Kidney (tissue), 14 donors: Measurements from ENCODE around the gene SLC29A4. TPM values are rescaled to one million over a fixed set of nuclear protein-coding genes. Genes with fewer than 3 reads are reported as not detected.

Experiments
- DNase-seq, 5 donors: peaks; one replicate each; pipeline ENCODE4 v3.0.0-alpha.2; 2013 to 2020
- FAIRE-seq: peaks from 2 replicates; lab custom pipeline; 2012; peaks lifted over from hg19 to GRCh38; lab: Jason Lieb, UNC
- H3K27ac ChIP-seq, 2 donors: one replicate each; pipeline ENCODE4 v1.7.0; 2013; ENCODE audit warnings: low read depth in 2 of 2, low read length in 2 of 2, inconsistent platforms in 1 of 2
- H3K27me3 ChIP-seq: one replicate; pipeline ENCODE4 v1.7.1; 2013; ENCODE audit warnings: low read length, inconsistent platforms; ENCODE audit not compliant: control insufficient read depth, insufficient read depth
- H3K36me3 ChIP-seq, 3 donors: one replicate each; pipeline versions ENCODE4 v1.7.0 to v1.7.1; 2013; ENCODE audit warnings: low read length in 3 of 3, control low read depth in 1 of 3, inconsistent platforms in 1 of 3; ENCODE audit not compliant: insufficient read depth in 3 of 3, control insufficient read depth in 2 of 3
- H3K4me1 ChIP-seq, 3 donors: one replicate each; pipeline versions ENCODE4 v1.7.0 to v1.7.1; 2013; ENCODE audit warnings: low read length in 3 of 3, inconsistent platforms in 1 of 3, low read depth in 1 of 3; ENCODE audit not compliant: control insufficient read depth in 2 of 3, insufficient read depth in 2 of 3
- H3K4me3 ChIP-seq, 3 donors: one replicate each; pipeline versions ENCODE4 v1.7.0 to v1.8.1; 2013; ENCODE audit warnings: low read length in 3 of 3, control low read depth in 1 of 3, inconsistent platforms in 1 of 3
- H3K9ac ChIP-seq, 3 donors: one replicate each; pipeline versions ENCODE4 v1.7.0 to v1.7.1; 2013; ENCODE audit warnings: low read length in 3 of 3, control low read depth in 1 of 3, inconsistent platforms in 1 of 3
- H3K9me3 ChIP-seq, 3 donors: one replicate each; pipeline versions ENCODE4 v1.7.0 to v1.7.1; 2013; ENCODE audit warnings: low read length in 3 of 3, control low read depth in 1 of 3, inconsistent platforms in 1 of 3; ENCODE audit not compliant: control insufficient read depth in 2 of 3, insufficient read depth in 1 of 3
- intact Hi-C: fragments of 100-400 bp; cut with DNase I; formaldehyde crosslinking; loops from one replicate; pipeline ENCODE4 v1.11.1; 2022
- polyA plus RNA-seq: library from polyadenylated mRNA; stranded (reverse); fragments of 350-450 nt; fragmentation: Illumina TruSeq; extraction: RNeasy Lipid Tissue Mini Kit (QIAGEN cat#74804); gene quantifications from one replicate; pipeline ENCODE4 v1.2.3, GENCODE V29; 2014; ENCODE audit warnings: low read depth, low replicate concordance; ENCODE audit not compliant: insufficient read depth
- total RNA-seq: library from RNA; stranded (reverse); fragmentation: NEBNext Ultra II Directional; extraction: Animal tissue kit (Norgen Biotek cat#: 25700); gene quantifications from one replicate; pipeline ENCODE4 v1.2.1, GENCODE V29; 2021
- TF ChIP-seq, protein P1 (sequence below): IDR thresholded peaks from 3 replicates; pipeline ENCODE4 v1.5.1; 2012; ENCODE audit warnings: mild to moderate bottlenecking, moderate library complexity, borderline replicate concordance; ENCODE audit not compliant: insufficient read depth; ENCODE audit errors: extremely low read depth
- donor health status: control.
- donor health status: control.
- donor health status: control.
- donor health status: control.
- donor health status: control.
- donor health status: DM: yes; HTN: yes; CAD: no.
- donor health status: Normal renal cell carcinoma (clear cell type).

Gene SLC29A4
- total and polyA plus RNA-seq, 2 donors from 2014 or later: 3.4 to 6.8 TPM

DNA sequence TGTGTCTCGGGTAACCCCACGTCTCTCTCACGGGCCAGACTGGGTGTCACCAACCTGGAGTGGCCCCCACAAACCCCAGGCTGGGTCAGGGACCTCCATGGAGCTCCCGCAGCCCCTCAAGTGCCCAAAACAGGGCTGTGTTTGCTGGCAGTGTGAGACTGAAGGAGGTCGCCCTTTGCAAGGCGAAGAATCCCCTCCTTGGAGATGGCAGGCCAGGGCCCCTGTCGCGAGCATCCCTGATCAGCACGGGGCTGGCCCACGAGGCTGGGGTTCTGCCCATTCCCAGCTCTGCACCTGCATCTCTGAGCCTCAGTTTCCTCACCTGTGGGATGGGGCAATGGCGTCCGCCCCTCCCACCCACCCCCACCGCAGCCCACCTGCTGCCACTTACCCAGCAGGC, 62.4 kb downstream of the SLC29A4 start:
- Histone ChIP-seq H3K27me3 (no peaks in the 10 kb centered on the region), H3K36me3 (peaks cover 6 to 40% (median 23%) of the 10 kb centered on the region in 3 donors), H3K4me3 (no peak overlapping the region), H3K9me3 (peaks cover 0 to 8% (median 0%) of the 10 kb centered on the region in 3 donors), H3K27ac (no peak overlapping the region), H3K9ac (no peak overlapping the region), H3K4me1 (no peaks in the 10 kb centered on the region)
- intact Hi-C loops: no loop called here
- FAIRE-seq (no peak), DNase-seq (peak in 1 of 5 donors; percentile 56)
- TF ChIP-seq, protein P1, sequence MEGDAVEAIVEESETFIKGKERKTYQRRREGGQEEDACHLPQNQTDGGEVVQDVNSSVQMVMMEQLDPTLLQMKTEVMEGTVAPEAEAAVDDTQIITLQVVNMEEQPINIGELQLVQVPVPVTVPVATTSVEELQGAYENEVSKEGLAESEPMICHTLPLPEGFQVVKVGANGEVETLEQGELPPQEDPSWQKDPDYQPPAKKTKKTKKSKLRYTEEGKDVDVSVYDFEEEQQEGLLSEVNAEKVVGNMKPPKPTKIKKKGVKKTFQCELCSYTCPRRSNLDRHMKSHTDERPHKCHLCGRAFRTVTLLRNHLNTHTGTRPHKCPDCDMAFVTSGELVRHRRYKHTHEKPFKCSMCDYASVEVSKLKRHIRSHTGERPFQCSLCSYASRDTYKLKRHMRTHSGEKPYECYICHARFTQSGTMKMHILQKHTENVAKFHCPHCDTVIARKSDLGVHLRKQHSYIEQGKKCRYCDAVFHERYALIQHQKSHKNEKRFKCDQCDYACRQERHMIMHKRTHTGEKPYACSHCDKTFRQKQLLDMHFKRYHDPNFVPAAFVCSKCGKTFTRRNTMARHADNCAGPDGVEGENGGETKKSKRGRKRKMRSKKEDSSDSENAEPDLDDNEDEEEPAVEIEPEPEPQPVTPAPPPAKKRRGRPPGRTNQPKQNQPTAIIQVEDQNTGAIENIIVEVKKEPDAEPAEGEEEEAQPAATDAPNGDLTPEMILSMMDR: no peak

DNA sequence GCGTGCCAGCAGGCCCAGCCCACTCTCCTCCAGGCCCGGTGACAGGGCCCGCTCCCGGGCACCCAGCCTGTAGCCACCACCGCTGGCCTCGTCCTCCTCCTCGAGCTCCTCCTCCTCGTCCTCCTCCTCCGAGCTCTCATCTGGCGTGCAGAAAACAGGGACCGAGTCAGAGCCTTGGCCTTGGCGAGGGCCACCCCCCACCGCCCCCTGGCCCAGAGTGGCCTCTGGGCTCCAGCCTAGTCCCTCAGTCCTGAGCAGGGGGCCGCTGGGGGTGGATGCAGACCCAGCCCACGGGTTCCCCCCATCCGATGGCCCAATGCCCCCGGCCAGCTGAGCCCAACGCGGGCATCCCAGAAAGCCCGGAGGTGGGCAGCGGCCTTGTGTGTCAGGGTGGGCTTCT, 62.9 kb downstream of the SLC29A4 start:
- peak in 1 of 5 donors; percentile 56 for DNase-seq
- Histone ChIP-seq H3K9ac (no peak overlapping the region), H3K27me3 (no peaks in the 10 kb centered on the region), H3K9me3 (peaks cover 0 to 8% (median 0%) of the 10 kb centered on the region in 3 donors), H3K36me3 (peaks cover 6 to 41% (median 20%) of the 10 kb centered on the region in 3 donors), H3K4me1 (no peaks in the 10 kb centered on the region), H3K27ac (no peak overlapping the region), H3K4me3 (no peak overlapping the region)
- TF ChIP-seq, protein P1: no peak
- intact Hi-C loops: no loop called here
- FAIRE-seq: no peak

DNA sequence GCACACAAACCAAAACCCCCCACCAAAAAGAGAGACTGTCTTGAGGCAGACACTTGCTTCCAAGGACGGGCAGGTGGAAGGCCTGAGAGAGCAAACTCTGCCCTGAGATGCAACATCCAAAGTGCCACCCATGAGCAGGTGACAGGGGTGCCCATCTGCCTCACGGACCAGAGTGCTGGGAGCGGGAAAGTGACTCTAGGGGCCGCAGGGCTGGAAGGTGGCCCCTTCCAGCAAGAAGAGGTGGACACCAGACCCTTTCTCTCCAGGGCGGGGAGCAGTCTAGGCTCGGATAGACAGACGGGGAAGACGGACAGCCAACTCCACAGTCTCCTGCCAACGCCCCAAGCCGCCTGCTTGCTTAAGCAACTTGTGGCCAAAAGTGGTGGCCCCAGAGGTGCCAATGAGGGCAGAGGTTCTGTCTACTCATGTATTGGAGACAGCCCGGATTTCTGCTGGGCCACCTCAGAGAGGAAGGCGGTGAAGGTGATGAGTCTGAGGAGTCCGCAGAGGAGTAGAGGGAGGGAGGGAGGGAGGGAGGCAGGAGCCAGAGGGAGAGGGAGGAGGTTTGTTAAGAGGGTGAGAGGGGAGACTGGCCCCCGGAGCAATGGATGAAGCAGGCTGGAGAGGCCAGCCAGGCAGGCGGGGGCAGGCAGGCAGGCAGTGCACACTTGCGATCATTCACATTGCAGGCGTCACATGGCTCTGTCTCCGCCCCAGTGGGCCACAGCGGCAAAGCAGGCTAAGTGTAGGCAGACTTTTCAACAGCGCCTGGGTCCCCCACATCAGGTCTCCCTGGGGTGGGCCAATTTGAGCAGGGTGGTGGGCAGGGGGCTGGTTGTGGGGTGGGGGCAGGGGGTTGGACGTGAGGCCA, 65.6 kb downstream of the SLC29A4 start:
- no peak overlapping the region for H3K4me3 ChIP-seq
- TF ChIP-seq, protein P1: no peak
- peaks cover 0 to 8% (median 0%) of the 10 kb centered on the region in 3 donors for H3K9me3 ChIP-seq
- DNase-seq (no peak), FAIRE-seq (no peak)
- intact Hi-C loops: no loop called here
- no peaks in the 10 kb centered on the region for H3K4me1 ChIP-seq
- no peaks in the 10 kb centered on the region for H3K27me3 ChIP-seq
- H3K27ac ChIP-seq: no peak overlapping the region
- H3K36me3 ChIP-seq: peaks cover 2 to 46% (median 16%) of the 10 kb centered on the region in 3 donors
- no peak overlapping the region for H3K9ac ChIP-seq
